Measurements from ENCODE around the gene TFPI. TPM values are rescaled to one million over a fixed set of nuclear protein-coding genes. Genes with fewer than 3 reads are reported as not detected.

The TFPI gene
- total and polyA plus RNA-seq, 2 donors (not counting 3 experiments of a cell fraction or from before 2014, with no cell fraction given) = 177 to 286 TPM

DNA sequence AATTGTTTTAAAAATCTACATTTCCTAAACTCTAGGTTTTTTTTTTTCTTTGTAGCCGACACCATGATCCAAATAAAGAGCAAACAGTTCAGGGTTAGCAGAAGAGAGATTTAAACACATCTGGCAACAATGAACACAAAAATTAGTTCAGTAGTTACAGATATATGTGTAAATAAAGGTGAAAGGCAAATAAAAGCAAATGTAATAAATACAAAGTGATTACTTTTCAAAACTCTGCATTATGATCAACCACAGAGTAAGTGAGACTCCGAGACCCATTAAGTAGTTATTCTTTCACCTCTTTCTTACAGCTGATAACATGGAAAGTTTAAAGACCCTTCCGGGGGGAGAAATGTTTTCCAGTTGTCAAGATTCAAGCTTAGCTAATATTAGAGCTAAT lies 106.9 kb downstream of the TFPI start:
- H3K27ac ChIP-seq (ENCODE audit: insufficient read depth, low read depth, low read length) = peak overlapping the region; percentile 88
- peak overlapping the region; percentile 60 to 100 (median 100) for H3K4me3 ChIP-seq (replicated peaks in 1 of 3; ENCODE audit: insufficient read depth in 1 of 3, low read depth in 1 of 3, low read length in 3 of 3)
- H4K20me1 ChIP-seq (replicated peaks; ENCODE audit: control insufficient read depth, extremely low read depth, insufficient read depth, low read length) = no peaks in the 10 kb centered on the region
- intact Hi-C loops (cut with micrococcal nuclease) = loop anchor here (5.0 kb wide), 2 partner anchors 105 to 565 kb away; partner anchors contain the start of gene TFPI
- peaks cover 27% of the 10 kb centered on the region for H3K4me1 ChIP-seq (ENCODE audit: control insufficient read depth, extremely low read depth, insufficient read depth, low read length)
- H3K9ac ChIP-seq (replicated peaks; ENCODE audit: extremely low read depth, insufficient read depth, low read length) = peak overlapping the region; percentile 99
- DNase-seq (ENCODE audit: low read depth, low spot score) = peak; percentile 48
- H3K36me3 ChIP-seq (ENCODE audit: control insufficient read depth in 2 of 2, extremely low read depth in 1 of 2, insufficient read depth in 2 of 2, low read length in 2 of 2) = peaks cover 0 to 4% of the 10 kb centered on the region in 2 experiments
- H3K4me2 ChIP-seq (ENCODE audit: insufficient read depth, low read length) = peak overlapping the region; percentile 100
- ChIA-PET POLR2A (interaction anchor here (1.1 to 2.1 kb wide), 16 partner anchors 9 to 585 kb away, joined by 3 to 11 read pairs (median 5); no protein-coding TSS in a partner anchor), CTCF (interaction anchor here (0.6 to 2.3 kb wide), 24 partner anchors 9 to 585 kb away, joined by 3 to 58 read pairs (median 4); no protein-coding TSS in a partner anchor)
- FAIRE-seq = no peak
- H2AFZ ChIP-seq (ENCODE audit: low read depth, low read length) = no peak overlapping the region
- BruUV-seq (replicated peaks) = no TSS peak
- no peaks in the 10 kb centered on the region for H3K9me1 ChIP-seq (replicated peaks; ENCODE audit: control insufficient read depth, extremely low read depth, insufficient read depth, low read length)
- dilution Hi-C loops (cut with MboI; ENCODE audit: extremely low pct_ligation_motif_present, low sequenced_read_pairs) = loop anchor here (25.0 kb wide), 1 partner anchor 535 kb away; no protein-coding TSS in a partner anchor
- peaks cover 57% of the 10 kb centered on the region for H3K79me2 ChIP-seq (ENCODE audit: control insufficient read depth, insufficient read depth, low read length)
- no peaks in the 10 kb centered on the region for H3K9me3 ChIP-seq (replicated peaks; ENCODE audit: control insufficient read depth, insufficient read depth, low read length)
- no peaks in the 10 kb centered on the region for H3K27me3 ChIP-seq (ENCODE audit: control insufficient read depth in 2 of 2, insufficient read depth in 2 of 2, low read length in 2 of 2)
- no peak for TF ChIP-seq EZH2 (IDR thresholded peaks at IDR 0.05; ENCODE audit: borderline replicate concordance, low read depth, low read length, severe bottlenecking)
- no peak for TF ChIP-seq POLR2AphosphoS5 (IDR thresholded peaks at IDR 0.05; ENCODE audit: insufficient read depth, low read depth, low read length)
- no peak for TF ChIP-seq POLR2A (IDR thresholded peaks at IDR 0.05; ENCODE audit: low read depth, low read length)
- TF ChIP-seq, protein P1, sequence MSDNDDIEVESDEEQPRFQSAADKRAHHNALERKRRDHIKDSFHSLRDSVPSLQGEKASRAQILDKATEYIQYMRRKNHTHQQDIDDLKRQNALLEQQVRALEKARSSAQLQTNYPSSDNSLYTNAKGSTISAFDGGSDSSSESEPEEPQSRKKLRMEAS (IDR thresholded peaks at IDR 0.05; ENCODE audit: insufficient read depth, insufficient read length) = no peak
- no peak for TF ChIP-seq FOS (IDR thresholded peaks at IDR 0.05; ENCODE audit: borderline replicate concordance, insufficient read depth, low read length)
- TF ChIP-seq GATA2 (IDR thresholded peaks at IDR 0.05; ENCODE audit: insufficient read depth, insufficient read length, low read depth, low read length) = no peak
- TF ChIP-seq, protein P2, sequence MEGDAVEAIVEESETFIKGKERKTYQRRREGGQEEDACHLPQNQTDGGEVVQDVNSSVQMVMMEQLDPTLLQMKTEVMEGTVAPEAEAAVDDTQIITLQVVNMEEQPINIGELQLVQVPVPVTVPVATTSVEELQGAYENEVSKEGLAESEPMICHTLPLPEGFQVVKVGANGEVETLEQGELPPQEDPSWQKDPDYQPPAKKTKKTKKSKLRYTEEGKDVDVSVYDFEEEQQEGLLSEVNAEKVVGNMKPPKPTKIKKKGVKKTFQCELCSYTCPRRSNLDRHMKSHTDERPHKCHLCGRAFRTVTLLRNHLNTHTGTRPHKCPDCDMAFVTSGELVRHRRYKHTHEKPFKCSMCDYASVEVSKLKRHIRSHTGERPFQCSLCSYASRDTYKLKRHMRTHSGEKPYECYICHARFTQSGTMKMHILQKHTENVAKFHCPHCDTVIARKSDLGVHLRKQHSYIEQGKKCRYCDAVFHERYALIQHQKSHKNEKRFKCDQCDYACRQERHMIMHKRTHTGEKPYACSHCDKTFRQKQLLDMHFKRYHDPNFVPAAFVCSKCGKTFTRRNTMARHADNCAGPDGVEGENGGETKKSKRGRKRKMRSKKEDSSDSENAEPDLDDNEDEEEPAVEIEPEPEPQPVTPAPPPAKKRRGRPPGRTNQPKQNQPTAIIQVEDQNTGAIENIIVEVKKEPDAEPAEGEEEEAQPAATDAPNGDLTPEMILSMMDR (IDR thresholded peaks at IDR 0.05; ENCODE audit: extremely low read depth in 1 of 2, insufficient read depth in 1 of 2, low read depth in 1 of 2, low read length in 2 of 2) = no peak
- no peak for TF ChIP-seq JUN (IDR thresholded peaks at IDR 0.05; ENCODE audit: borderline replicate concordance, insufficient read depth, insufficient read length, low read depth)
- TF ChIP-seq MYC (IDR thresholded peaks at IDR 0.05; ENCODE audit: low read depth, low read length) = no peak
